ENCODE data around the gene RIPK3. TPM values are rescaled to one million over a fixed set of nuclear protein-coding genes. Genes with fewer than 3 reads are reported as not detected.

RIPK3 gene
- total RNA-seq, 4 donors from 2014 or later, result 6.3 to 18.0 (median 7.2) TPM

- H3K4me3 ChIP-seq (ENCODE audit: low read depth, poor library complexity, severe bottlenecking), result no peak overlapping the region
- WGBS, 2 donors, result 58 to 71% methylated on average over 3 of the region's 3 CpGs
- DNase-seq (ENCODE audit: low spot score in 2 of 2), result no peak
- TF ChIP-seq CTCF (IDR thresholded peaks at IDR 0.05) (no peak), POLR2A (IDR thresholded peaks at IDR 0.05) (no peak)
- intact Hi-C loops (cut with DNase I; ENCODE audit: low total_unique reads), result no loop called here
Observed at GRCh38 chr14:24317141-24317928, 22.5 kb downstream of the RIPK3 start.

- peak in 1 of 2 donors; percentile 87 for DNase-seq (ENCODE audit: low spot score in 2 of 2)
- intact Hi-C loops (cut with DNase I; ENCODE audit: low total_unique reads), result no loop called here
- WGBS, 2 donors, result 32 to 41% methylated on average over 18 of the region's 18 CpGs
- TF ChIP-seq POLR2A (IDR thresholded peaks at IDR 0.05) (no peak), CTCF (IDR thresholded peaks at IDR 0.05) (no peak)
- H3K4me3 ChIP-seq (ENCODE audit: low read depth, poor library complexity, severe bottlenecking), result no peak overlapping the region
Observed at GRCh38 chr14:24316597-24316950, 23.2 kb downstream of the RIPK3 start.

GRCh38 chr14:24315807-24316596, 23.8 kb downstream of the RIPK3 start:
- intact Hi-C loops (cut with DNase I; ENCODE audit: low total_unique reads), result no loop called here
- H3K4me3 ChIP-seq (ENCODE audit: low read depth, poor library complexity, severe bottlenecking), result no peak overlapping the region
- peak in 1 of 2 donors; percentile 91 for DNase-seq (ENCODE audit: low spot score in 2 of 2)
- no peak for TF ChIP-seq POLR2A (IDR thresholded peaks at IDR 0.05)
- TF ChIP-seq CTCF (IDR thresholded peaks at IDR 0.05), result peak in 1 of 3 donors; percentile 62
- WGBS, 2 donors, result 35% methylated on average over 56 to 70 of the region's 70 CpGs

- TF ChIP-seq CTCF (IDR thresholded peaks at IDR 0.05) (no peak), POLR2A (IDR thresholded peaks at IDR 0.05) (no peak)
- H3K4me3 ChIP-seq (ENCODE audit: low read depth, poor library complexity, severe bottlenecking), result no peak overlapping the region
- intact Hi-C loops (cut with DNase I; ENCODE audit: low total_unique reads), result no loop called here
- 59 to 67% methylated on average over 10 of the region's 10 CpGs for WGBS, 2 donors
- no peak for DNase-seq (ENCODE audit: low spot score in 2 of 2)
Observed at GRCh38 chr14:24315243-24315806, 24.5 kb downstream of the RIPK3 start.

- DNase-seq (ENCODE audit: low spot score in 2 of 2), result peak in 1 of 2 donors; percentile 87
- 43 to 53% methylated on average over 5 of the region's 5 CpGs for WGBS, 2 donors
- no peak for TF ChIP-seq POLR2A (IDR thresholded peaks at IDR 0.05)
- TF ChIP-seq CTCF (IDR thresholded peaks at IDR 0.05), result no peak
- intact Hi-C loops (cut with DNase I; ENCODE audit: low total_unique reads), result no loop called here
- no peak overlapping the region for H3K4me3 ChIP-seq (ENCODE audit: low read depth, poor library complexity, severe bottlenecking)
Observed at GRCh38 chr14:24314377-24315193, 25.2 kb downstream of the RIPK3 start.

All from lower leg skin (tissue), 4 donors.